Activated naive CD4-positive, alpha-beta T cell treated with anti-CD3 and anti-CD28 coated beads, Interleukin-2, amount 50 U/mL, for 72 hours (primary cell): Measurements from ENCODE around the gene MGP. TPM values are rescaled to one million over a fixed set of nuclear protein-coding genes. Genes with fewer than 3 reads are reported as not detected.

Source experiments
- ATAC-seq, 2 donors: fragments of 150-1000 bp; cut with Tn5 transposase; 2 replicates each; pipeline ENCODE4 v1.10.0; 2021; ENCODE audit warnings: mild to moderate bottlenecking in 2 of 2, moderate library complexity in 2 of 2
- DNase-seq, 2 donors: peaks; one replicate each; pipeline ENCODE4 v3.0.0; 2021 to 2022; ENCODE audit warnings: low spot score in 2 of 2
- H3K27ac Mint-ChIP-seq, 2 donors: one replicate each; pipeline ENCODE4 v1.8.0; 2022; ENCODE audit warnings: mild to moderate bottlenecking in 2 of 2, mixed read lengths in 2 of 2
- H3K36me3 Mint-ChIP-seq, 2 donors: one replicate each; pipeline ENCODE4 v1.8.0; 2022; ENCODE audit warnings: mixed read lengths in 2 of 2
- H3K9me3 Mint-ChIP-seq, 2 donors: one replicate each; pipeline ENCODE4 v1.8.0; 2022; ENCODE audit warnings: mixed read lengths in 2 of 2
- total RNA-seq, 2 donors: library from RNA; stranded (reverse); gene quantifications; one replicate each; pipeline ENCODE4 v1.2.3, GENCODE V29; 2022

The MGP gene
- under 1 TPM in 1 of 2 donors, not detected in 1; 0.47 TPM for total RNA-seq

DNA sequence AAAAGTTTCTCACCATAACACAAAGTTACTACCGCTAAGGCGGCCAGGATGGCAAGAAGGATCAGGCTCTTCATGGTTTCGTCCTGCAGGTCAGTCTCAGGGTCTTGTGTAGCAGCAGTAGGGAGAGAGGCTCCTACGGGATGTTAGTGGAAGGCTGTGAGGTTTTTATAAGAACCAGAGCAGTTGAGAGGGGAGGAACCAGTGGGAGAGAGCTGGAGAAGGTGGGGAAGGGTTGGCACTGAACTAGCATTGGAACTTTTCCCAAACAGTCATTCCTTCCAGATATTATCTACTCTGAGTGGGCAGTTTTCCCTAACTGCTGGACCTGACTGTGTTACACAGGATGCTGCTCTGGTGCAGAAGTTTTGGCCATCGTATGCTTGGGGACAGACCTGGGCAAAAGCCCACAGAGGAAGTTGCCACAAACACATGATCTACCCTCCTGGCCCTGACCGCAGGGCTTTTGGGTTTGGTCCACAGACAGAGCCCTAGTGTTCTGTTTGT, at the start of gene MGP:
TSS of gene MGP (minus strand) at position 137 of the 504 bp plus-strand sequence. CDS start at position 74, 63 bp downstream.
- Mint-ChIP-seq H3K27ac (peak within 1 kb of the TSS in 1 of 2 donors; percentile 61), H3K36me3 (peaks cover 0 to 2% of the 10 kb centered on the region in 2 donors), H3K9me3 (no peaks in the 10 kb centered on the region)
- DNase-seq (no peak), ATAC-seq (no peak)

DNA sequence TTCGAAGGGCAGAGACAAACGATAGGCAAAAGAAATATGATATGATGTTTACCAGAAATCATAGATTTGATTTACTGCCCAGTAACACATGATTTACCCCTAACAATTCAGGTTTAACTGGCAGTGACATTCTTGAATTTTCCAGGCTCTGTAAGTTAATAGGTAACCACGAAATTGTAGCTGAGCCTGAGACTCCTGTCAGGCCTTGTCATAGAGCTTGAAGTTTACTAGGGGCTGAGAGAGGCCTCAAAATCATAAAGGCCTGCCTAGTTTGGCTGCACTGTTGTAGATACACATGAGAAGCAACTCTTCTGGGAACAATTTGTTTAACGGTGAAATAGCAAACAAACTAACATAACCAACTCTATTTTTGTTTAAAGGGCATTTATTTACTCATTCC, 49.4 kb upstream of the MGP start:
- H3K36me3 Mint-ChIP-seq = peaks cover 19 to 46% of the 10 kb centered on the region in 2 donors
- no peak for DNase-seq
- ATAC-seq = no peak
- no peak overlapping the region for H3K27ac Mint-ChIP-seq
- peaks cover 0 to 8% of the 10 kb centered on the region in 2 donors for H3K9me3 Mint-ChIP-seq

DNA sequence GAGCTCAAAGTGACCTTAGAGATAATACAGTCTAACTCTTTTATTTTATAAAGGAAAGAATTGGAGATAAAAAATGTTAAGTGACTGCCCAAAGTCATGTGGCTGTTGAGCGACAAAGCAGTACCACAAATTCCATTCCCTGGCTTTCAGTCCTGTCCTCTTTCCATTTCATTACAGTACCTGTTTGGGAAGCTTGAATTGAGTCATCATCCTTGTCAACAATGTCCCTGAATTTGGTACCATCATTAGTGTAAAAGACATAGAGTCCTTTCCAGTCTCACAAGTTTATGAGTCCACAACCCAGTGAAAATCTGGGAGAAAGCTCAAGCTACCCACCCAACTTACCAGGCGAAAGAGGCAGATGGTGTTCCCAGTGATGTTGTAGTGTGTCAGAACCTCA, 48.9 kb upstream of the MGP start:
- no peak for ATAC-seq
- no peak for DNase-seq
- H3K36me3 Mint-ChIP-seq = peaks cover 14 to 41% of the 10 kb centered on the region in 2 donors
- H3K27ac Mint-ChIP-seq = no peak overlapping the region
- H3K9me3 Mint-ChIP-seq = peaks cover 0 to 8% of the 10 kb centered on the region in 2 donors

DNA sequence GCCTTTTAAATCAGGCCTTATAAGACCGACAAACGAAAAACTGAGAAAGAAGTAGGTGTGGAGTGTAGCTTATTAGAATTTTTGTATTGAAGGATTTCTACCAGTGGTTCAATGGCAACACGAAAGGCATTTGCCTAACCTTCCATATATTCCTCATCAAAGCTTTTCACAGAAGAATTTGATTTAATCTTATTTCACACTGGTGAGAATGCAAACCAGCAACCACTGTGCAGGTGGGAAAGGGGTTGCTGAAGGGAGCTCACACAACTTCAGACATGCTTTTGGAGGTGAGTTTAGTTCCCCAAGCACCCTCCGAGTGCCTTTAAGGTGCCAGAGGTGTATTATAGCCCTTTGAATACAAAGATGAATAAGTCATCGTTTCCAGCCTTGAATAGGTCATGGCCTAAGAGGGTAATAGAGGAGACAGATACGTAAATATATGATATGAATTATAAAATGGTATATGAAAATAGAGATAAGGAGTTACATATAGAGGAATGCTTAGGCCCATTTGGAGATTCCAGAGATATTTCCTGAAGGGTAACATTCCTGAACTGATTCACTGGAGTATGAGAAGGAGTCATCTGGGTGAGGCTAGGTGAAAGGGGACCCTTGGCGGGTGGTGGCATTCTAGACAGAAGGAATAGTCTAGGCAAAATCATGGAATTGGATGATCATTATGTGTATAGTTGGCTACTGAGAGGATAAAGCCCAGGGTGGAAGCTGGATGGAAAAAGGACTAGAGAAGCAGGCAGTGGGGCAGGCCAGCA, 46.3 kb upstream of the MGP start:
- DNase-seq (no peak), ATAC-seq (no peak)
- peak overlapping the region in 1 of 2 donors; percentile 4 for H3K27ac Mint-ChIP-seq
- H3K36me3 Mint-ChIP-seq = peaks cover 1 to 18% of the 10 kb centered on the region in 2 donors
- H3K9me3 Mint-ChIP-seq = no peaks in the 10 kb centered on the region

DNA sequence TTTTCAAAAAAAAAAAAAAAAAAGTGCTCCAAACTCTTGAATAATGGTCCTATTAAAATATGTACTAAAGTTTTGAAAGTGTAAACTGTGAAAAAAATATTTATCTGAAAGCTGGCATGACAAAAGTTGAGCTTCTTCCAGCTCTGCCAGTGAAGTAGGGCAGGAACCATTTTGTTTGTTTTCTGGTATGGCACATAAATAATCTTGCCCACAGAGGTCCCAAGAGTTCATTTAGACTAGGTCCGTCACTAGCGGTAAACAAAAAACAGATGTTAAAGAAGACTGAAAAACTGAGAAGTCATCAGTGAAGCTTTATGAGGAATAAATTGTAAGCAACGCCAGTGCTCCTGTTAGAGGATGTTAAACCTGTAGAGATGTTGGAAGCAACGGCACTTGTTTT, 45.7 kb upstream of the MGP start:
- no peak for ATAC-seq
- no peaks in the 10 kb centered on the region for H3K9me3 Mint-ChIP-seq
- peaks cover 0 to 12% of the 10 kb centered on the region in 2 donors for H3K36me3 Mint-ChIP-seq
- DNase-seq = no peak
- H3K27ac Mint-ChIP-seq = no peak overlapping the region

DNA sequence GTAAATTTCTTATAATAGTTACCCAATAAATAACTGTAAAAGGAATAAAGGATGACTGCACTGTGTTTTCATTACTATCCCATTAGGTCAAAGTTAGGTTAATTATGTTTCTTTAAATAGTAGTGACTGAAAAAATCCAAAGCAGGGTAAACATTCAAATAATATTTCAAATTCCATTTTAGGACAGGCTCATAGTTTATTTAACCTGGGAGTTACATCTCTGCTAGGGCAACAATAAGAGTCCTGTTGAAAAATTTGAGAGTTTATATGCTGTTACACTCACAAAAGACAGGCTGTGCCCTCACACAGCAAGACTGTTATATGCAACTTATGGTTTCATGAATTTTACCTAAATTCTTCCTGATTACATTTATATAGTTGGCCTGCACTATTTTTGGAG, 44.6 kb upstream of the MGP start:
- ATAC-seq = no peak
- no peak overlapping the region for H3K27ac Mint-ChIP-seq
- peaks cover 0 to 12% of the 10 kb centered on the region in 2 donors for H3K36me3 Mint-ChIP-seq
- H3K9me3 Mint-ChIP-seq = no peaks in the 10 kb centered on the region
- DNase-seq = no peak

DNA sequence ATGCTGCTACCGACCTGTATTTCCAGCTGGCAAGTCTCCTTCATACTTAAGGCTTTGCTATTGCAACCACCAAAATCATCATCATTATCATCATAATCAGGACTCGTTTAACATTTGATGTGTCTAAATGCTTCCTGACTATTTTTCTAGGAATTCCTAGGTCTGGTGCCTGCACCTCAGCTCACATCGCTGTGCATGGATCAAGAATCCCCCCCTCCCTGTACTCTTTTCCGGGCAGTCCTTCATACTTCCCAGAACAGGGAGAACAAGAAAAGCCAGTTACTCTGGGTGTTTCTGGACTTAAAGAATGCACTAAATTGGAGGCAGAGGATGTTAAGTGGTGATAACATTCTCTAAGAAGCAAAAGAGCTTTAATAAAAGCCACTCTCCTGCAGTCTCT, 43.3 kb upstream of the MGP start:
- DNase-seq (no peak), ATAC-seq (no peak)
- Mint-ChIP-seq H3K9me3 (no peaks in the 10 kb centered on the region), H3K36me3 (peaks cover 0 to 6% of the 10 kb centered on the region in 2 donors), H3K27ac (no peak overlapping the region)

DNA sequence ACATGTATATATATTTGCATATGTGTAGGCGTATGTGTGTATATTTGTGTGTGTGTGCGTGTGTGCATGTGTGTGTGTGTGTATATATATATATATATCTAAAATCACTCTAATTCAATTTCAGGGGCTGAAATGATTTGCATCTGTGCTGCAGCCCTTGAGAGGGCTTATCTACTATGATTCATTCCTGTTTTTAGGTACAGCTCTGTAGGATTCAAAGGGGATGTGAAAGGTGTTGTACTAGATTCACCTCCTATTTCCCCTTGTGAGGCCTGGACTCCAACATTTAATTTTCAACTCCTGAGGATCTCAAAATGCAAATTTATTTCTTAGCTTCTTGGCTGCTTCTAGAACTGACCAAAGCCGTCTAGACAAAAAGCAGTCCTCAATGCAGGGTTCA, 41.6 kb upstream of the MGP start:
- ATAC-seq (no peak), DNase-seq (no peak)
- H3K9me3 Mint-ChIP-seq = no peaks in the 10 kb centered on the region
- no peaks in the 10 kb centered on the region for H3K36me3 Mint-ChIP-seq
- H3K27ac Mint-ChIP-seq = no peak overlapping the region

DNA sequence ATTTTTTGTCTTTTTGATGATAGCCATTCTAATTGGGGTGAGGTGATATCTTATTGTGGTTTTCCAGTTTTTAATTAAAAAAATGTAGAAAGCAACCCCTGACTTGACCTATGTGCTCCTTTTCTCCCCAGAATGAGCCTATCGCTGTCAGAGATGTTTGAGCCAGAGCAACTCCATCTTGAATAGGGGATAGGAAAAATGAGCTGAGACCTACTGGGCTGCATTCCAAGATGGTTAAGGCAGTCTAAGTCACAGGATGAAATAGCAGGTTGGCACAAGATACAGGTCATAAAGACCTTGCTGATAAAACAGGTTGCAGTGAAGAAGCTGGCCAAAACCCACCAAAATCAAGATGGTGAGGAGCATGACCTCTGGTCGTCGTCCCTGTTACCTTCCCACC, 38.9 kb upstream of the MGP start:
- no peaks in the 10 kb centered on the region for H3K9me3 Mint-ChIP-seq
- H3K36me3 Mint-ChIP-seq = peaks cover 11 to 18% of the 10 kb centered on the region in 2 donors
- ATAC-seq = no peak
- DNase-seq = no peak
- H3K27ac Mint-ChIP-seq = no peak overlapping the region

DNA sequence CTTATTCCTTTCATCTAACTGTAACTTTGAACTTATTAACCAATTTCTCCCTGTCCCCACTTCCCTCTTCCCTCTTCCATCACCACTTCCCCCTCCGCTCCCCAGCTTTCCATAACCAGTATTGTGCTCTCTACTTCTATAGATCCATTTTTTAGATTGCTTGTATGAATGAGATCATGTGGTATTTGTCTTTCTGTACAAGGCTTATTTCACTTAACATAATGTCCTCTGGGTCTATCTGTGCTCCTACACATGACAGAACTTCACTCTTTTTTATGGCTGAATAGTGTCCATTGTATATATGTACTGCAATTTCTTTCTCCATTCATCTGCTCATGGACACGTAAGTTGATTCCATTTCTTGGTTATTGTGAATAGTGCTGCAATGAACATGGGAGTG, 38.3 kb upstream of the MGP start:
- no peaks in the 10 kb centered on the region for H3K9me3 Mint-ChIP-seq
- ATAC-seq = no peak
- no peak for DNase-seq
- no peak overlapping the region for H3K27ac Mint-ChIP-seq
- peaks cover 11 to 18% of the 10 kb centered on the region in 2 donors for H3K36me3 Mint-ChIP-seq

DNA sequence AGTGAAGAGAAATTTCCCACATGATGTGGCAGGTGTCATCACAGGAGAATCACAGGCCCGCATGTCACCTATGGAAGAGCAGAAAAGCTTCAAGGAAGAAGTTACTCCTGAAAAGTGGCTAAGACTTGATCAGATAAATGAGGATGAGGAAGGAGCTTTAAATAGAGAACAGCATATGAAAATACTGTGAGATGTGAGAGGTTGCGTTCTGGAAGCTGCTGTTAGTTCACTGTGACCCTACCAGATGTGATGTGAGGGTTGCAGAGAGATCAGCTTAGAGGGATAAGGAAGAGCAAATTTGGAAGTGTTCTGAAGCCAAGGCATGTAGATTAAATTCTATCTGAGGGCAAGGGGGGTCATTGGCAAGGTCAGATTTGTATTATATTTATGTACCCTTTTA, 35.6 kb upstream of the MGP start:
- no peak for DNase-seq
- peak overlapping the region in 1 of 2 donors; percentile 16 for H3K27ac Mint-ChIP-seq
- ATAC-seq = no peak

DNA sequence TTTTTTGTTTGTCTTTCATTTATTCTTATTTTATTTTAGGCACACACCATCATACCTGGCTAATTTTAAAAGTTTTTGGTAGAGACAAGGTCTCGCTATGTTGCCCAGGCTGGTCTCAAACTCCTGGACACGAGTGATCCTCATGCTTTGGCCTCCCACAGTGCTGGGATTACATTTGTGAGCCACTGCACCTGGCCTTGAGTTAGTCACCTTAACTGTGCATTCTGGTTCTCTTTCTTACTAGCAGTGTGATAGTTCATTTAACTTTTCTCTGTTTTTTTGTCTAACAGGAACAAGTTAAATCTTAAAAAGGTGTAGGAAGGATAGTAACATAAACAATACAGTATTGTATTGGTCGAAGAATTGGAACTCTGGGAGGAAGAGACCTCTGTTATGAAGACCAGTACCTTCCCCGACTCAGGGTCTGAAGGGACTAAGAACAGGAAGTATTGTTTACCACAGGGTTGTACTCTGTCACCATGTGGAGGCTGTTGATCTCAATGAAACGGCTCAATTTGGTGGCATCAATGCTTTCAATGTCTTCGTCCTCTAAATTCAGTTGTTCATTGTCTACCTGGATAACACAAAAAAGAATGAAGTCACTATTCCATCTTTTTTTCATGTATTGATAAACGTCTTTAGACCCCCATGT, 34.9 kb upstream of the MGP start:
- ATAC-seq = peak; percentile 74 to 83
- no peak for DNase-seq
- Mint-ChIP-seq H3K36me3 (peaks cover 16 to 40% of the 10 kb centered on the region in 2 donors), H3K27ac (peak overlapping the region in 1 of 2 donors; percentile 16), H3K9me3 (no peaks in the 10 kb centered on the region)

More for the DNA sequence above, 35.6 kb upstream of the MGP start:
- no peaks in the 10 kb centered on the region for H3K9me3 Mint-ChIP-seq
- peaks cover 16 to 40% of the 10 kb centered on the region in 2 donors for H3K36me3 Mint-ChIP-seq

DNA sequence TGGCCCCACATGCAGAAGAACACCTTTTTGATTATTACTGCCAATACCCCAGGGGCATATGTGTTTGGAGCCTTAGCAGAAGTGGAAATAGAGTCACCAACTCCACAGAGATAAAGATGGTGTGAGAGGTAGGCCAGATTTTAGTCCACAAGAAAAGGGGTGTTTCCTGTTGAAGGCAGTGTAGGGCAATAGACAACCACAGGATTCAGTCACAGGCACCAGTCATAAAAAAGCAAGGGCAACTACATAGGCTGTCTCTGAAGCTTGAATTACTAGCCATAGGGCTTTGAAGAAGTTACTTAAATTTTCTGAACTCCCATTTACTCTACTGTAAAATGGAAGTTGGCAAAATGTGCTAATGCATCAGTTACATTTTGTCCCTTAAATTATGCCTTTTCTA, 33.8 kb upstream of the MGP start:
- peak in 1 of 2 donors; percentile 40 for ATAC-seq
- H3K9me3 Mint-ChIP-seq = no peaks in the 10 kb centered on the region
- peaks cover 16 to 41% of the 10 kb centered on the region in 2 donors for H3K36me3 Mint-ChIP-seq
- no peak overlapping the region for H3K27ac Mint-ChIP-seq
- no peak for DNase-seq

DNA sequence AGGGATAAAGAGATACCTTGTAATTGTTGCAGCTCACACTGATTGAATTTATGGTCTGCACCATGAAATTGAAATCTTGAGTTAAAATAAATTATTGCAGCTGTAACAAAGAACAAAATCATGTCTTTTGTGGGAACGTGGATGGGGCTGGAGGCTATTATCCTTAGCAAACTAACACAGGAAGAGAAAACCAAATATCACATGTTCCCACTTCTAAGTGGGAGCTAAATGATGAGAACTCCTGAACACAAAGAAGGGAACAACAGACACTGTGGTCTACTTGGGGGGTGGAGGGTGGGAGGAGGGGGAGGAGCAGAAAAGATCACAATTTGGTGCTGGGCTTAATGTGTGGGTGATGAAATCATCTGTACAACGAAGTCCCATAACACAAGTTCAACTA, 30.1 kb upstream of the MGP start:
- Mint-ChIP-seq H3K9me3 (no peaks in the 10 kb centered on the region), H3K27ac (no peak overlapping the region), H3K36me3 (peaks cover 21 to 57% of the 10 kb centered on the region in 2 donors)
- DNase-seq (no peak), ATAC-seq (no peak)

DNA sequence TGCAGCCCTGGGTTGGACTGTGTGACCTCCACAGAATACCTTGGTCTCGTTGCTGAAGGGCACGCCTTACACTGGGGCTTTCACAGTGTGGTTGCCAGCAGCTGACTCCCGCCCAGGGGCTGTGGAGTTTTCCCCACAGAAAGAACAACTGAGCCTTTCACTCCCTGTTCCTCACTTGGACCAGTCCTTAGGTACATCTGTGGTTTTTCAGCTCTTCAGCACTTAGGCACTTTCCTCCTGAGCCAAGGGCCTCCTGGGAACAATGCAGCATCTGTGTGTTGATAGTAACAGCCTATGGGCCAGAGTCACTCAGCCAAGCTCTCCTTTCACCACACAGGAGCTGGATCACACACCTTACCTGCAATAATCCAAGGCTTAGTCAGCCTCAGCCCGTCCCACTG, 27.7 kb upstream of the MGP start:
- ATAC-seq (no peak), DNase-seq (no peak)
- peaks cover 17 to 45% of the 10 kb centered on the region in 2 donors for H3K36me3 Mint-ChIP-seq
- H3K27ac Mint-ChIP-seq = no peak overlapping the region
- no peaks in the 10 kb centered on the region for H3K9me3 Mint-ChIP-seq

DNA sequence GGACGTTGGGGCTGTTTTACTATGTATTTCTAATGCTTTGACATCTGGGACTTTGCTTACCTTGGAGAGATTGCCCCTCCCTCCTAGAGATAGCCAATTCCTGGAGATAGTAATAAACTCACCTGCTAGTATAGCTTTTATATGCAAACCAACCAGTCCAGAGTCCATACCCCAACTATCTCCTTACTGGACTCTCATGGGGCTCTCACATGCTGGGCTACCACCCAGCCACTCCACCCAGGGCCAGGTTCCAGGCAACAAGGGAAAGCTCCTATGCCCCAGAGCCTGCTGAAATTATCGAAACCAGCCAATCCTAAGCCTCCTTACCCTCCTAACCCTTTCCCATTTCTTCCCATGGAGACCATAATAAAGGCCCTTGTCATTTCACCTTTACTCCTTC, 25.5 kb upstream of the MGP start:
- Mint-ChIP-seq H3K9me3 (peaks cover 0 to 4% of the 10 kb centered on the region in 2 donors), H3K36me3 (peaks cover 20 to 46% of the 10 kb centered on the region in 2 donors), H3K27ac (peak overlapping the region; percentile 90 to 94)
- DNase-seq = no peak
- no peak for ATAC-seq

DNA sequence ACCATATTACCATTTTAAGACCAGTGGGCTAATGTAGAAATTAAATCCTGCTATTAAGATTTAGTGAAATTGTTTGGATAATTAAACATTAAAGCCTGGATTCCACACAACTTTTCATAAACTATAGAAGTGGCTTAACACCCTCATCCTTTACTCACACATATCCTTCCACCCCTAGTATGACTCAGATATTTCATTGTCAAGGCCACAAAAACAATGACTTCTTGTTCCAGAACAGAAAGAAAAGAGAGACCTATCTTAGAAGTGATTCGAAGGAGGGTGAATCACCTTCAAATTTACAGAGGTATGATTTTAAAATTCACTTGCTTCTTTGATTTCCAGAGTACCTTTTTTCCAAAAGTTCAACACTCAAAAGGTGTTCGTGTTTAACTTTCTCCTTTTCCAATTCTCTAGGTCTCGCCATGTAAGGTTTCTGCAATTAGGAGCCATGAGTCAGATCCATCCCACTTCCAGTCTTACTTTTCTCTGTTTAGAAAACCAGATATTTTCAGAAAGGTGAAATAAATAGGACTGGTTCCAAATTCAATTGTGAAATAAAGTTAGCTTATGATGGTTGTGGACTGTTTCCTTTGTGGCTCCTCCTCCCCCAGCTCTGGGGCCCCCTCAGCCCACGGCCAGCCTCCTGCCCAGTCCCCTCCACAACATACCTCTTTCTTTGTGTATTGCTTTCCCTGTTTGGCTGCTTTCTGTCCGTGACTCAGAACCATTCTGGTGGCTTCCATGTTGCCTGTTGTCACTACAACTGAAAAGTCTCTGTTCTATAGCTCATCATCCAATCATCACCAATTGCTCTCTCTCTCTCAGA, 24.6 kb upstream of the MGP start:
- Mint-ChIP-seq H3K36me3 (peaks cover 20 to 54% of the 10 kb centered on the region in 2 donors), H3K27ac (peak overlapping the region; percentile 90 to 94), H3K9me3 (peaks cover 3 to 8% of the 10 kb centered on the region in 2 donors)
- DNase-seq = peak in 1 of 2 donors; percentile 51
- ATAC-seq = peak; percentile 80 to 85
